HL-60 (cell line): Measurements from ENCODE around the gene XPNPEP2.

Experiments used
- DNase-seq, 2 experiments: peaks; one replicate each; pipeline ENCODE4 v3.0.0-alpha.2; 2010 to 2020; ENCODE audit warnings: low read depth in 1 of 2, low spot score in 1 of 2
- H3K27ac ChIP-seq: fragments of 250-450 bp; sonication (Bioruptor Pico); replicated peaks from 2 replicates; pipeline ENCODE4 v1.5.1; 2020; ENCODE audit warnings: mild to moderate bottlenecking, moderate library complexity
- H3K27me3 ChIP-seq: fragments of 250-450 bp; sonication (Bioruptor Pico); 2 replicates; pipeline ENCODE4 v1.5.1; 2021; ENCODE audit warnings: mild to moderate bottlenecking, moderate library complexity; ENCODE audit not compliant: insufficient read depth, poor library complexity, severe bottlenecking
- H3K4me3 ChIP-seq: replicated peaks from 2 replicates; pipeline ENCODE4 v1.5.1; 2011; ENCODE audit warnings: mild to moderate bottlenecking, control low read depth, low read length; ENCODE audit not compliant: insufficient read depth
- CTCF ChIP-seq: IDR thresholded peaks from one replicate; pipeline ENCODE4 v1.5.1; 2011; ENCODE audit warnings: low read length, control low read depth, inconsistent platforms; ENCODE audit not compliant: insufficient read depth
- GABPA ChIP-seq: IDR thresholded peaks from 2 replicates; pipeline ENCODE4 v1.6.1; 2012; ENCODE audit warnings: low read depth
- POLR2AphosphoS5 ChIP-seq: IDR thresholded peaks from 2 replicates; pipeline ENCODE4 v1.6.1; 2012; ENCODE audit warnings: low read depth
- REST ChIP-seq: IDR thresholded peaks from 2 replicates; pipeline ENCODE4 v1.6.1; 2012; ENCODE audit warnings: low read depth; ENCODE audit not compliant: insufficient replicate concordance
- SPI1 ChIP-seq: IDR thresholded peaks from 2 replicates; pipeline ENCODE4 v1.6.1; 2012; ENCODE audit warnings: low read depth, mild to moderate bottlenecking, borderline replicate concordance

Gene XPNPEP2

GRCh38 chrX:129782706-129783105 lies 43.9 kb downstream of the XPNPEP2 start:
- no peak overlapping the region for H3K4me3 ChIP-seq
- no peaks in the 10 kb centered on the region for H3K27me3 ChIP-seq
- H3K27ac ChIP-seq: no peak overlapping the region
- TF ChIP-seq REST: no peak
- TF ChIP-seq POLR2AphosphoS5: no peak
- no peak for TF ChIP-seq SPI1
- no peak for TF ChIP-seq CTCF
- no peak for TF ChIP-seq GABPA
- DNase-seq: no peak

GRCh38 chrX:129783291-129783713 lies 44.5 kb downstream of the XPNPEP2 start:
- Histone ChIP-seq H3K27ac (no peak overlapping the region), H3K4me3 (no peak overlapping the region), H3K27me3 (no peaks in the 10 kb centered on the region)
- DNase-seq: no peak
- TF ChIP-seq POLR2AphosphoS5 (no peak), CTCF (no peak), REST (no peak), SPI1 (no peak), GABPA (no peak)

- no peak for DNase-seq
- Histone ChIP-seq H3K27ac (no peak overlapping the region), H3K4me3 (no peak overlapping the region), H3K27me3 (no peaks in the 10 kb centered on the region)
- TF ChIP-seq POLR2AphosphoS5 (no peak), REST (no peak), CTCF (no peak), GABPA (no peak), SPI1 (no peak)
These were observed 45.6 kb downstream of the XPNPEP2 start for GRCh38 chrX:129784371-129784770.
